NT2/D1 (cell line): ENCODE measurements around the gene TASOR2.

Experiments used
- YY1 ChIP-seq: IDR thresholded peaks from 2 replicates; pipeline ENCODE4 v1.6.1; 2011; ENCODE audit not compliant: insufficient read length, insufficient read depth
- ZNF274 ChIP-seq: IDR thresholded peaks from 2 replicates; pipeline ENCODE4 v1.6.1; 2011; ENCODE audit warnings: mild to moderate bottlenecking, low read depth, low read length

GRCh38 chr10:5719546-5719945 lies 34.9 kb downstream of the TASOR2 start:
- TF ChIP-seq ZNF274 (no peak), YY1 (no peak)
